ENCODE results near the gene ABCA7.
"Not testable (repeated sequence)": the region's sequence is repeated elsewhere in the genome, so short reads cannot be mapped to it uniquely, and the experiment has no call there.

- TF ChIP-seq, protein P1, sequence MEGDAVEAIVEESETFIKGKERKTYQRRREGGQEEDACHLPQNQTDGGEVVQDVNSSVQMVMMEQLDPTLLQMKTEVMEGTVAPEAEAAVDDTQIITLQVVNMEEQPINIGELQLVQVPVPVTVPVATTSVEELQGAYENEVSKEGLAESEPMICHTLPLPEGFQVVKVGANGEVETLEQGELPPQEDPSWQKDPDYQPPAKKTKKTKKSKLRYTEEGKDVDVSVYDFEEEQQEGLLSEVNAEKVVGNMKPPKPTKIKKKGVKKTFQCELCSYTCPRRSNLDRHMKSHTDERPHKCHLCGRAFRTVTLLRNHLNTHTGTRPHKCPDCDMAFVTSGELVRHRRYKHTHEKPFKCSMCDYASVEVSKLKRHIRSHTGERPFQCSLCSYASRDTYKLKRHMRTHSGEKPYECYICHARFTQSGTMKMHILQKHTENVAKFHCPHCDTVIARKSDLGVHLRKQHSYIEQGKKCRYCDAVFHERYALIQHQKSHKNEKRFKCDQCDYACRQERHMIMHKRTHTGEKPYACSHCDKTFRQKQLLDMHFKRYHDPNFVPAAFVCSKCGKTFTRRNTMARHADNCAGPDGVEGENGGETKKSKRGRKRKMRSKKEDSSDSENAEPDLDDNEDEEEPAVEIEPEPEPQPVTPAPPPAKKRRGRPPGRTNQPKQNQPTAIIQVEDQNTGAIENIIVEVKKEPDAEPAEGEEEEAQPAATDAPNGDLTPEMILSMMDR (IDR thresholded peaks at IDR 0.05): not testable (repeated sequence)
- not testable (repeated sequence) for TF ChIP-seq POLR2A (IDR thresholded peaks at IDR 0.05)
Observed at GRCh38 chr19:1025080-1025479, 14.8 kb upstream of the ABCA7 start.

Data from uterus (tissue), 2 donors.